ENCODE results near the gene USP54.

DNA sequence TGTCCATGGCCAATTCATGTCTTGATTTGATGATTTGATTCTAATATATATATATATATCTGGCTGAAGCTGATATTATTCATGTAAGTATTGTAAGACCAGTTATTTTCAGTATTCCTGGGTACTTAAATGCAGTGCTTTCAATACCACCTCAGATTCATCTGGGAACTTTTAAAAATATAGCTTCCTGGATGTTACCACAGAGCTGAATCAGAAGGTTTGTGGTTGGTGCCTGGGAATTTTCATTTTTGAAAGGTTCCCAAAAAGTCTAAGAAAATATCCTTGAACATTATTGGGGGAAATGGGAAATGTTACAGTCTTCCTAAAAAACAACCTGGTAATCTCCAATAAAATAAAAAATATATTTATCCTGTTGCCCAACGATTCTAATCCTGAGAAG, 84.7 kb downstream of the USP54 start:
- no peak for TF ChIP-seq CTCF (conservative IDR thresholded peaks at IDR 0.05; ENCODE audit: low read length)
- no peak for TF ChIP-seq EZH2phosphoT487 (IDR thresholded peaks at IDR 0.05; ENCODE audit: borderline replicate concordance, low read depth, low read length)
